GM19025 (cell line): Measurements from ENCODE around the gene PTTG2.

Experiments used
- ATAC-seq: cut with Tn5 transposase; IDR thresholded peaks from one replicate; pipeline ENCODE4 v1.9.1; 2021; ENCODE audit warnings: mild to moderate bottlenecking, low read depth, moderate library complexity; ENCODE audit not compliant: unreplicated experiment

Gene PTTG2

DNA sequence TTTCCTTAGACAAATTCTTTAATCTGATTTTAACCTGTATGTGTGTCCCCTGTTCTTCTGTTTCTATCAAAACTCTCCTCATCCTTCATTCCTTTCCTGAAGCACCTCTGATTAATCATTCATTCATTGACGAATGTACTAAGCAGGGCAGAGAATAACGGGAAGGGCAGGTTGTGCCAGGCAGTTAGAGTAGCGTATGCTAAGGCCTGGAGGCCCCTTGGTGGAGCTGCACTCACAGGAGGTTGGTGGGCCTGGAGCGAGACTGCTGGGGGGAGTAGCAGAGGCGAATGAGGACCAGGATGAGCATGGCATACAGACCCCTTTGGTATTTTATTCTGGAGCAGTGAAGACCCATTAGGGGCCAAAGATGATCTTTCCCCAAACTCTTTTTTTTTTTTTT lies 22.5 kb downstream of the PTTG2 start:
- ATAC-seq = no peak

GRCh38 chr4:37983951-37984350 lies 23.8 kb downstream of the PTTG2 start:
- ATAC-seq = no peak

DNA sequence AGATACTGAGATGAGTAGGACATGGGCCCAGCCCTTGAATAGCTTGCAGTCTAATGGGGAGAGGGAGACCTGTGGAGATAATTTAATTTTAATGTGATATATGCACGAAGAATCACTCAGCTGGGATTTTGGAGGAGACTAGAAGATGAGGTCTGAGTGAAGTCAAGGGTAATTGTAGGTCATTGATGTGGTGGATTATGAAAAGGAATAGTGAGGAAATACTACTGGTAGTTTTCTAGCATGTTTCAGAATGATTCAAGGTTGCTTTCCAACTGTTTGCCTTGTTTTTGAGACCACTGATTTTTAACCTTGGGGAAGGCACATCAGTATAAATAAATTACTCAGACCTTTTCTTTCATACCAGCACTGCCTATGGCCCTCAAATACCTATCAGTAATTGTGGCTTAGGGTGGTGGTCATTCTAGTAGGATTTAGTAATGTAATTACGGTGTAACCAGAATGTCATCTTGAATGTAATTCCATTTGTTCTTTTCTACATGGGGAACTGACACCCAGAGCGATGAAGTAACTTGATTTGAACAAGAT lies 25.6 kb downstream of the PTTG2 start:
- ATAC-seq = no peak

- no peak for ATAC-seq
Observed at GRCh38 chr4:37988670-37989069, 28.5 kb downstream of the PTTG2 start.

DNA sequence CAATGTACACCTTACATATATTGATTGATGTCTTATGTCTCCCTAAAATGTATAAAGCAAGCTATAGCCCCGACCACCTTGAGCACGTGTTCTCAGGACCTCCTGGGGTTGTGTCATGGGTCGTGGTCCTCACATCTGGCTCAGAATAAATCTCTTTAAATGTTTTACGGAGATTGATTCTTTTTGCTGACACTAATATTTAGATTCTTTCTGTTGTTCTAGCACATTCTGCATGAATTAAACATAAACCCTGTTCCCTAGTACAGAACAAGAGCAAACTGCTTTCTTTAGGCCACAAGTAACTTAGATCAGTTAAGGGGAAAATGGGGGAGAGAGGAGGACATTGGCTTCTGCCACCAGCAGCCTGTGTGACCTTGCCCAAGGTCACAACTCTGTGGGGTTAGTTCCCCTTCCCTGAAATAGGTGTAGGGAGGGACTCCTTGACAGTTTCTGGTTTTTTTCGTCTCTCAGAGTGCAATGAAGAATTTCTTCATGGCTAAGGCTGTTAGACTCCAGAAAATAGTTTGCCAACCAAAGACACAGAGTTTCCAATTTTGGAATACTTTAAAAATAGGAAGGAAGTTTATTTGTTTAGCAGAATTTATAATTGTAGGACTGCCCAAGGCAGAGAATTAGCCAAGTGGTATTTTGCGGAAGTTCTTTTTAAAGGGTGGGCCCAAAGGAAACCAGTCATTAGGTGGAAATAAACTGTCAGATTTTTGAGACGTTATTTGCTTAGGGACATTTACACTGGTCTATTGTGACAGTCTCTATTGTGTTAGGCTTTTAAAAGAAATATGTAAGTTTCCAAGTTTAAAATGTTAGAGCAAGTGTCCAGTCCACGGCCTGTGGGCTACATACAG lies 29.4 kb downstream of the PTTG2 start:
- no peak for ATAC-seq

GRCh38 chr4:37990731-37991245 lies 30.6 kb downstream of the PTTG2 start:
- no peak for ATAC-seq

DNA sequence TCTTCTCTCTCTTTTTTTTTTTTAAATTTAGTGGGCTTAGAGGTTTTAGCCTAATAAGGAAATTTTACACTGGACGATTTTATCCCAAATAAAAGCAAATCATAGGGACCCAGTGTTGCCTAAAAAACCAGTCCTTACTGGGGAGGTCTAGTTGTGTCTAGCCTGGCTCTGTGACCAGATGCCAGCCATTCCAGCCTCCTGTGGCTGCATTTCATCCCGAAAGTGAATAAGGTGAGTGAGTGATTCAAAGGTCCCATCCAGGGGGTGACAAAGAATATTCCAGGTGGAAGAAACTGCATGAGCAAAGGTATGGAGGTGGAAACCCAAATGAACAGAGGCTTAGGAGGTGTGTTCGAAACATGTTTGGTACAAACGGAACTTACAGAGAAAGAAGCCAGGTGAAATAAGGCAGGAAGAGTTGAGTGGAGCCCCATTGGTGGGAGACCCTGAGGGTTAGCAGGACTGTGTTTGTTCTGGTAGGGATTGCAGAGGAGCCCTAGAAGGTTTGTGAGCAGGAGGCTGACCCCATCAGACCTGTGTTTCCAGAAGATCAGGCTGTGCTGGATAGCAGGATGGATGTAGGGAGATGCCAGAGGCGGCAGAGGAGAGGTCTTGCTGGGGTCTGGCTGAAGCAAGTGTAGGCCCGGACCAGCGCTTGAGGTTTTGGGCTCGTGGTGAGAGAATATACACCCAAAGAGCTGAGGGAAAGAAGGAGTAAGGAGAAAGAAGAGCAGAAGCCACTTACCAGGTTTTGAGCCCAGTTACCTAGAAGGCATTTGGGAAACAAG lies 31.6 kb downstream of the PTTG2 start:
- no peak for ATAC-seq

DNA sequence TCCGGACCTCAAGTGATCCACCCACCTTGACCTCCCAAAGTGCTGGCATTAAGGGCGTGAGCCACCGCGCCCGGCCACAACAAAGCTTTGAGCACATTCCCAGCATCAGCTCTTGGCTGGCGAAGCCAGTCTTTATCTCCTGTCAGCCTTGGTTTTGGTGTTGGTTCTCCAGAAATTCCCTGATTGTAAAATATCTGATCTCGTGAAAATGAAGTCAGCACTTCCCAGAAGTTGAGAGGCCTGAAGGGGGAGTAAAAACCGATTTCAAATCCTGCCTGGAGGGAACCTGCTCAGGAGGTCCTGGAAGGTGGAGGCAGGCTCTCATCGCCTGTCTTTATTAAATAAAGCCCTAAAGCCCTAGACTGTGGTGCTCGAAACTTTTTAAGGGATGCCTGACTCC lies 33.6 kb downstream of the PTTG2 start:
- no peak for ATAC-seq

GRCh38 chr4:37994569-37994968 lies 34.4 kb downstream of the PTTG2 start:
- ATAC-seq = no peak

- no peak for ATAC-seq
Observed at GRCh38 chr4:37995299-37995821, 35.2 kb downstream of the PTTG2 start.

GRCh38 chr4:37995981-37996775 lies 36.0 kb downstream of the PTTG2 start:
- no peak for ATAC-seq

GRCh38 chr4:37998226-37998625 lies 38.0 kb downstream of the PTTG2 start:
- no peak for ATAC-seq

DNA sequence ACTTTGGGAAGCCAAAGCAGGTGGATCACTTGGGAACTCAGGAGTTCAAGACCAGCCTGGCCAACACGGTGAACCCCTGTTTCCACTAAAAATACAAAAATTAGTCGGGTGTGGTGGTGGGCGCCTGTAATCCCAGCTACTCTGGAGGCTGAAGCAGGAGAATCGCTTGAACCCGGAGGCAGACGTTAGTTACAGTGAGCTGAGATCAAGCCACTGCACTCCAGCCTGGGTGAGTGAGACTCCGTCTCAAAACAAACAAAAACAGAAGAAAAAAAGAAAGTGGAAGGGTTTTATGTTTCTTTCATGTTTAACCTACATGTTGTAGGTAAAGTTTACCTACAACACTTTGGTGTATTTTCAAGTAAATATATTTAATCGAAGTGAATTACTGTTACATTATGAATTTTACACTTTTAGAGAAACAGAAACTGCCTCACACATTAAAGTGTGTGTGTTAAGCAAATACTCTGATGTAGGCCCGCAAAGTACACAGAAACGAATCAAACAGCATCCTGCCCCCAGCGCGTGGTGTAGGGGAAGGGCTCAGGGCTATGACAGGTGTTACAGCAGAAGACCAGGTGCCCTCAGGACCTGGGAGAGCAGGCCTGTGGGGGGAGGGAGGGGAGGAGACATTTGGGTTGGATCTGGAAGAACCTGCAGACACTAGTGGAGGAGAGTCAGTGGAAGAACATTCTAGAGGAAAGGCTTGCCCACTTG lies 39.0 kb downstream of the PTTG2 start:
- no peak for ATAC-seq

DNA sequence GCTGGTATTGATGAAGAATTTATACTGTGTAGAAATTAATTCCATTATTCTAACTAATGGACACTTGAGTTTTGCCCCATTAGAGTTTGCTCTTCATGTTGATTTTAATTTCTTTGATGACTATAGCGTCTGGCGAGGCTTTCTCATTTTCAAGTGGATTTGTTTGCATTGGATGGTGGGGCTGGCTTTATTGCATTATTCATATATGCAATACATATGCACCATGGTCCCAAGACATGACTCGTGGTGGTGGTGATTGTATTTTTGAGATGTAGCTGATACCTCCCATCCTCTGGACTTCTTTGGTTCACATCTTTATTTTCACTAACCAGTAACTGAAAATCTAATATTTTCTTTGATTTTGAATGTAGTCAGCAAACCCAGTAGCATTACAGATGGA lies 39.8 kb downstream of the PTTG2 start:
- no peak for ATAC-seq

DNA sequence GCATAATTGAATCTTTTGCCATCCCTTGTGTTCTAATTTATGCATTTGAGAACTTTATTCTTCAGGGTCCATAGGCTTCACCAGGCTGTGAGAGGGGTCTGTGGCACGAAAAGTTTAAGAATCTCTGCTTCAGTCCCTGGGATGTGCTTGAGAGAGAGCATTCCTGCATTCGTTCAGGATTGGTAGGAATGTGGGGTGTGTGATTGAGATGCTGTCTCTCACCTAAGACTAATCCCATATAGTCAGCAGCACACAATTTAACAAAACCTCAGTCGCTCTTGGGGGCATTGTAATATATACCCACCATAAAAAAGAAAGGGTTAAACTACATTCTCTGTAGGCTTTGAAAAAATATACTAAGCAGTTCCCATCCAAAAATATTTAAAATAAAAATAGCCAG lies 41.7 kb downstream of the PTTG2 start:
- ATAC-seq = no peak

- ATAC-seq = no peak
Observed at GRCh38 chr4:38002451-38003071, 42.4 kb downstream of the PTTG2 start.

DNA sequence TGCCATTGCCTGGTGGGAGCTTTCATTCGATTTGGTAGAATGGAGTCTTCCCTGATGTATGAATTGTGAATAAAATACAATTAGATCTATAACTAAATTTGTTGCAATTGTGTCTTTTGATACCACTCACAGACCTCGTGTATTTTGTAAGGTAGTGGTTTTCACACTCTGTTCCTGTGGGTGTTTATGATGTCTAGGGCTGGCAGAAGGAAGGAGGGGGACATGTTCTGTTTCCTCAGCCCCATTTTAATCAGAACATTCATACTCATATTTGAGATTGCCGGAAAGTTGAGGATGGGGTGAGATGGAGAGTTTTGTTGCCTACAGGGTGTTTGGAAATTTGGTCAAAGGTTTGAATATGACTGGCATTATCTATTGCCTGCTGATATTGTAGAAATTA lies 42.9 kb downstream of the PTTG2 start:
- no peak for ATAC-seq

- ATAC-seq = no peak
Observed at GRCh38 chr4:38003628-38004027, 43.4 kb downstream of the PTTG2 start.

GRCh38 chr4:38004062-38004461 lies 43.9 kb downstream of the PTTG2 start:
- no peak for ATAC-seq
